NCI-H2081 (cell line): Measurements from ENCODE around the gene DNAH9.

ENCODE experiments used
- DNase-seq, 2 experiments: peaks; one replicate each; lab custom pipeline; 2025; lab: John Stamatoyannopoulos, UW

Gene DNAH9

DNA sequence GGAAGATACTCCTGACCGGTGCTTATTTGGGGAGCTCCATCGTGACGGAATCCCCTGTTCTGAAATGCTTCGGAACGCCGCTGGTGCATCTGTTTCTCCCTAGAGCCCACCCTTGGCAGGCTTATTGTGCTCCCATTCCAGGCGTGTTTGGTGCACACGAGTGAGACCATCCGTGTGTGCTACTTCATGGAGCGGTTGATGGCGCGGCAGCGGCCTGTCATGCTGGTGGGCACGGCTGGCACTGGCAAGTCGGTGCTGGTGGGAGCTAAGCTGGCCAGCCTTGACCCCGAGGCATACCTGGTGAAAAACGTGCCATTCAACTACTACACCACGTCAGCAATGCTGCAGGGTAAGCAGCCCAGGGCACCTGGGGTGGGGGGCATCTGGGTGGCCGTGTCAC is 170.7 kb downstream of the DNAH9 start:
- no peak for DNase-seq

DNA sequence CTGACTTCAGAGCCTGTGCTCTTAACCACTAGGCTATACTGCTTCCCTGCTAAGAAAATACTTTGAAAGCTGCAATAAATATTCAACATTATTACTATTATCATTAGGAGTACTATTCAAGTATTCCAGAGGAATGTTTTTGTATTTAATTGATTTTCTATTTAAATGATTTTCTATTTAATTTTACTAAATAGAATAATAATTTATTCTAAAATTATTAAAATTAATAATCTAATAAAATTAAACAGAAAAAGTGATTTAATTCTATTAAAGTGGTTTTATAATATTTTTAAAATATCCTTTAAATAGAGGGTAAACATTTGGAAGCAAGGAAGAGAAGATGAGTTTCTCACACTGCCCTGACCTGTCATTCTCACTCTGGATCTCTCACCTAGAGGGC is 173.8 kb downstream of the DNAH9 start:
- DNase-seq: no peak

DNA sequence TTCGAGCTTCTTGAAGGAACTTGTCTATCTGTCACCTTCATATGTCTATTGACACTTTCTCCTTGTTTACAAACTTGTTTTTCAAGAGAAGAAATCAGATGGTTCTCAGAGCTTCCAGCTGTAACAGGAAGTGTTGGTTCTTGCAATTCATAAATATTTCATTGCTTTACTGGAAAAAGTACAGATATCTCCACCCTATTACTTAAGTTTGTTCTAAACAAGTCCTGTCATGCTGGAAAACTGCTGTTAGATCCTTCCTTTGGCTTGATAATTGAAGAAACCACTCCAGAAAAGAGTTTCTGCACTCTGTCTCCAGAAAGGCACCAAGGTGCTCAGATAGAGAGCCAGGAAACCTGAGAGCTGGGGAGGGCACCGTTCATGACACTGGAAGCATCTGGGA is 181.6 kb downstream of the DNAH9 start:
- no peak for DNase-seq

DNA sequence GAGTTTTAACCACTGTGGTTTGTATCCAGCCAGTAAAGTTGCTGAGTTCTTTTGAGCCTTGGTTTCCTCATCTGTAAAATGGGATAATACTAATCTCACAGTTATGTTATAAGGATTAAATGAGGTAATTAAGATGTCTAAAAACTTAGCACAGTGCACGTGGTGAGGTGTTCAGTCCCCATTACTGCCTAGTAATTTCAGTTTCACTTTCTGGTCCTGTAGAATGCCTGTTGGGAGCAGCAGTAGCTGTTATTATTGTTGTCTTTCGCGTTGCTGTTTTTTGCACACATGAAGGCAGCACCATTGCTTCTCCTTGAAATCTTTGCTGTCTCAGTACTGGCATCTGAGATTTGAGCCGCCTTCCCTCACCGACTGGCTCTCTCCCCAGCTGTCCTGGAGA is 182.4 kb downstream of the DNAH9 start:
- no peak for DNase-seq

DNA sequence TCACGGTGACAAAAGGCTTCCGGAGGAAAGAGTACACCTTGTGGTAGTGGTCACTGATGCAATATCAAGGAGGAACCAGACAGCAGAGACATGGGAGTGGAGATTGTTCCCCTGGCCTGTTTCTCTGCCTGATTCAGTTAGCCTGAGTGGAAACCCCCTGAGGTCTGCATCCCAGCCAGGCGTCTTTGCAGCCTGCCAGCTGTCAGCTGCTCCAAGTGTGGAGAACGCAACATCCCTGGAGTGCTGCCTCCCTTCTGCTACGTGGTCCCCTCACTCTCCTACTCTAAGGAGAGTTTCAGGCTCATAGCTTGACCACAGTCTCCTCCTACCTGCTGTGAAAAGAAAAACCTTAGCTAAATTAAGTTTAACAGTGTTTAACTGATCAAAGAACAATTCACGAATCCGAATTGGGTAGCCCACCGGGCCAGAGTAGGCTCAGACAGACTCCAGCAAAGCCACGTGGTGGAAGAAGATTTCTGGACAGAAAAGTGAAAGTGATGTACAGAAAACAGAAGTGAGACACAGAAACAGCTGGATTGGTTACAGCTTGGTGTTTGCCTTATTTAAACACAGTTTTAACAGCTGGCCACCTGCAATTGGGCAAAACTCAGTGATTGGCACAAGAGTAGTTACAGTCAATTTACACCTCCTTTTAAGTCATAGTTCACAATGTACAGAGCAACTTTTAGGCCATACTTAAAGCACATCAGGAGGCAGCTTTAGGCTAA is 188.6 kb downstream of the DNAH9 start:
- no peak for DNase-seq

DNA sequence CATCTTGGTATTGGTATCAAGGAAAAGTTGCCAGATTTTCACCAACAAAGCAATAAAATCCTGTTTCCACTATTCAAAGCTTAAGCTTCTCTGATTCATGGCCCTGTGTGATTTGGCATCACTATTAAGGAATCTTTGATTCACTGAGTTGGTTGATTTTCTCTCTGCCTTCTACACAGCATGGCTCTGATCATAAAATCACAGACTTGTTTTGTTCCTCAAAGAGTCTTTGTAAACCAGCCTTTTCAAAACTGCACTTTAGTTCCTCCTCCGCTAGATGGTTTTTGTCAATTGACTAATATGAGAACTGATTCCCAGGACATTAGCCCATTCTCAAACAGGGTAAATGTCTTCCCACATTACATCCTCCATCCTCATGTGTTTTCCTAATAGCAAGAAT is 197.6 kb downstream of the DNAH9 start:
- no peak for DNase-seq

DNA sequence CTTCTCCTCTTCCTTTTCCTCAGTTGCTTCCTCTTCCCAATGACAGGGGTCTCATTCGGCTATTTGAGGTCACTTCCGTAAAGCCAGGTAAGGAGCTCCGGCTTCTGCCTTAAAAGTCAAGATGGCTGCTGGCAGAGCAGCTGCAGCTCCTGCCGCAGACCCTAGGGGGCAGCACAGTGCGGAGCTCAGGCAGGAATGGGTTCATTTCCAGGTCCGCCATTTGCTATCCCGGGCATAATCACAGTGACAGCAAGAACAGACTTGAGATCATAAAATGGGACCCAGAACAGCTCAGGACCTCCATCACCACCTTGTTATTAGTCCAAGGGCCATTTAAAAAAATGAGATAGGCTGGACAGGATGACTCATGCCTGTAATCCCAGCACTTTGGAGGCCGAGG is 199.5 kb downstream of the DNAH9 start:
- DNase-seq: no peak

DNA sequence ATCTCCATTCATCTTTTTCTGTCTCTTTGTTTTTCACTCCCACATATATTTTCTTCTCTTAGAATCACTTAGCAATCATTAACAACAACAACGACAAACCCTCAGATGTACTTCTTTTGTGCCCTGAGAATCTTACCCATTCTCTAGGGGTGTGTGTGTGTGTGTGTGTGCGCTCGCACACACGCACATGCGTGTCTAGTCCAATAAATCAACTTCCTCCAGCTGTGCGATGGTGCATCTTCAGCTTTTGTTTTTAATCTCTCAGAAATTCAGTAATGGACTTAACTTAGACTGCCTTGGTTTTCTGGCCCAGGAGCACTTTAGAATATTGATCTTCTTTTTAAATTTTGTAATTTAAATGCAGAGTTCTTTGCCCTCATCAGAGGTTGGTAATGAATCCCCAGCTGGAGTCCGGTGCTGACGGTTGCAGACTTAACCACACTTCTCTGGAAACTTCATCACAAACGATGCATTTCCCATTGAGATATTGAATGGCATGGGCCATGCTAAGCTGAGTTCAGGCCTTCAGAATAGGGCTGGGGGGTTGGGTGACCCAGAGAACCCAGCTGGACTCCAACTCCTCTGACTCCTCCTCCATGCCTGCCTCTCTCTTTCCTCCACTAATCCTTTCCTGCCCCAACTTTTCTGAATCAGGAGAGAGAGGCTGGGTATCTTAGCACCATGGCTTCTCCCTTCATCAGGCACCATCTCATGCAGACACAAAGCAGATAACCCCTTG is 205.1 kb downstream of the DNAH9 start:
- no peak for DNase-seq

DNA sequence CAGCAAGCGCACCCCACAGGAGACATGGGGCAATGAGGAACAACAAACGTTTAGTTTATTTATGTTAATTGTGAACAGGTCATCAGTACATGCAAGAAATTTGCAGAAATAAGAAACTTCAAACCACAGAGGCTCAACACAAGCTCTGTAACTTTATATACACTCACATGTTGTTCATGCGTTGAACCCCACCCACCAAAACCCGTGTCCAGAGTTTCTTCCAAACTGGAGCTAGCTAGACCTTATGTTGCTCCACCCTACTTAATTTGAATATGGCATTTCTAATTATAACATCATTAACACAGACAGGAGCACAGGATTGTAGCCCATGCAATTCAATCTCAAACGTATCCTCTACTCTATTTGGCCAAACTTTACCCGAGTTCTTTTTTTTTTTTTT is 206.9 kb downstream of the DNAH9 start:
- no peak for DNase-seq

DNA sequence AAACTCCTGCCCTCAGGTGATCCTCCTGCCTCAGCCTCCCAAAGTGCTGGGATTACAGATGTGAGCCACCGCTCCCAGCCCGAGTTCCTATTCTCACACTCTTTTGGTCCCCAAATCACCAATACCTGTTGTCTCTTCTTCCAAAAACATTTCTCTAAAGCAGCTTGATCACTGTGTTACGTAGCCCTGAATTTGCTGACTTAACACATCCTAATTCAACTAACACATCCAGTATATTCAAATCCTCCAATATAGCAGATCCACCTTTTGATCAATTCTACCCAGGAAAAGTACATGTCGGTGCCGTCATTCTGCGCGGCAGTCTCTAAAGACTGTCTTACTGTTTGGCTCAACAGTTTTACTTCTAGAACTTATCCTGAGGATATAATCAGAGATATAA is 207.7 kb downstream of the DNAH9 start:
- no peak for DNase-seq

DNA sequence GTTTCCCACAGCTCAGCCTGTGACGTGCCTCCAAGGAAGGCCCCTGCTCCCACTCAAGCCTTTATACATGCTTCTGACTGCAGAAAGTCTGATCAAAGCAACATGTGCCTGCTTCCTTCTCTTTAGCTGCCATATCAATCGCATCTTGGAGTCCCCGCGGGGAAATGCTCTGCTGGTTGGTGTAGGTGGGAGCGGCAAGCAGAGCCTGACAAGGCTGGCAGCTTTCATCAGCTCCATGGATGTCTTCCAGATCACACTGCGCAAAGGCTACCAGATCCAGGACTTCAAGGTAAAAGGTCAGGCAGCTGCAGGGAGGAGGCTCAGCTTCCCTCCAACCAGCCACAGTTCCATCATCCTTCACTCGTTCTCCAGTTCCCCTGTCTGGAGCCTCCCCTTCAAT is 209.3 kb downstream of the DNAH9 start:
- DNase-seq: no peak

DNA sequence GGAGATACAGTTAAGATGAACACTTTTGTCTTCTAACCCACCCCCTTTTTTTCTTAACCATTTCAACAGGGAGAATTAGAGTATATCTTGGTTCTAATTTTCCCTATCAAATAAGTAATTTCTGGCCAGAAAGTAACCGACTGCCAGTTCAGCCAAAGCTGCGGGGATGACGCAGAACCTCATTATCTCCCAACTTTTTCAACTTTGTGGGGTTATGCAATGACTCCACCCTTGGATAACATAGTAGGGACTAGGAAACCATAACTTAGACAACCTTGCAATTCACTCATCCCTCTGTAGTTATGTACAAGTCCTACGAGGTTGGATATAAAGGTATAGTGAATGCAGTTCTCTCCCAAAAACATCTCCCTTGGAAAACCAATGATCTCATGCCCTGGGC is 215.0 kb downstream of the DNAH9 start:
- DNase-seq: no peak

DNA sequence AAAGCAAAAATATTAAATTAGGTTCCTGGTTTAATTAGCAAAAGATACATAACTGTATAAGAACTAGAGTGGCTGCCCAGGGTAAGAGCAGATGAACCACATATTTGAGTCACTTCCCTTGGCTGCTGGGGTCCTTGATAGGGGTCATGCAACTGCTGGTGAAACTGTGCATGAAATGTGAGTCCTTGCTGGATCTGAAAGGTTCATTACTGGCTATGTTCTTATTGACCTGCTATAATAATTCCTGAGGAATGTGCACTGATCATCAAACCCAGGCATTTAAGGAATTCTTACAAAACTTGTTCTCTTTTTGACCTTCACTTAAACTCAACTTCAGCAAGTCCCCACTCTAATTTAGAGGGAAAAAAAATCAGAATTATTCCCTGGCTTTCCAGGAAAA is 215.6 kb downstream of the DNAH9 start:
- no peak for DNase-seq

DNA sequence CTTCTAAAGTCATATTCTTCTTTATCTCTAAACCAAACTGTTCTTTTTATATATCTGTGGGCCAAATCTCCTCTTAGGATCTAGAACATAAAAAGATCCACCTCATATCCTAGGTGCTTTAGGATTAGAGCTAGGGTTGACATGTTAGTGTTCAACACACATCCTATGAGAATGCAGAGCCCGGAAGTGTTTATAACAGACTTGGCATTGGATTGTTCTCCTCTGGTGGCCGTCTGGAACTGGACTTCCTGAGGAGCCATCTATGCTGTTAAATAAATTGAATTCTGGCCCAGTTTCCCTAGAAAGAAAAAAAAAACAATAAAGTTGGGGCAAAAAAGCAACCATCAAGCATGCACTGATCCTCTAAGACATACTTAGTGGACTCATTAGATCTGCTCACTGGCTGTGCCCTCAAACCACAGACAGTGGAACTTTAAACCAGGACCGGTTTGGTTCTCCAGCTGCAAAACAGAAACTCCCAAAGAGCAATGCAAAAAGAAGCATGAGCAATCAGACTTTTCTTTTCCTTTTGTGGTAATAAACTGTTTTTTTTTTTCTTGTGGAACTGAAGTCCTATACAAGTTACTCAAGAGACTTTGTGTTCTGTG is 216.5 kb downstream of the DNAH9 start:
- no peak for DNase-seq

DNA sequence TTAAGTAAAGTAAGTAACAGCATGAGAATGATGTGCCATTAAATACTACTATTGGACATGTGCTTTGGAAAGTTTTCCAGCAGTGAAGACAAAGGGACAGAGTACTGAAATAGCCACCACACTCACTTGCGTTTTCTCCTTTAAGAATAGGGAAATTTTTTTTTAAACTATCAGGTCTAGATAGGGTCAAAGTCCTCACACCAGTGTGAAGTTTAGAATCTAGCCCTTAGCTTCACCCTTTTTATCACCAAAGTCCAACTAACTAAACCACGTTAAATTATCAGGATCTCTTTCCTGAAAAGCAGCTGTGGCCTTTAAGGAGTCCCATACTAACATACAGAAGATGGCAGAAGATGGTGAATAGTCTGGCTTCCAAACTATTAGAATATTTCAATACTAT is 218.1 kb downstream of the DNAH9 start:
- DNase-seq: no peak

DNA sequence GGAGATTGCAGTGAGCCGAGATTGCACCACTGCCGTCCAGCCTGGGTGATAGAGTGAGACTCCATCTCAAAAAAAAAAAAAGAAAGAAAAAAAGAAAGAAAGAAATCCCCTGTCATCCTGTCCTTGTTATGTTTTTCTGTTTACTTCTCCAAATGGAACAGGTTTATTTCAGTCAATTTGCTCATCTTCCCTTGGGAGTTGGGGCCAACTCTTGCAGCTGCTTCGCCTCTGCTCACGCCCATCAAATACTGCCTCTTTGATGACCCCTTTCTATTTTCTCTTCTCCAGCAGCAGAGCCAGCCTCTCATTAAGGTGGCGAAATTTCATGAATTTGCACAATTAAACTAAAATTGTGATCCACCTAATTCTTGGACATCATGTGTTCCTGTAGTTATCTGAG is 225.6 kb downstream of the DNAH9 start:
- no peak for DNase-seq

DNA sequence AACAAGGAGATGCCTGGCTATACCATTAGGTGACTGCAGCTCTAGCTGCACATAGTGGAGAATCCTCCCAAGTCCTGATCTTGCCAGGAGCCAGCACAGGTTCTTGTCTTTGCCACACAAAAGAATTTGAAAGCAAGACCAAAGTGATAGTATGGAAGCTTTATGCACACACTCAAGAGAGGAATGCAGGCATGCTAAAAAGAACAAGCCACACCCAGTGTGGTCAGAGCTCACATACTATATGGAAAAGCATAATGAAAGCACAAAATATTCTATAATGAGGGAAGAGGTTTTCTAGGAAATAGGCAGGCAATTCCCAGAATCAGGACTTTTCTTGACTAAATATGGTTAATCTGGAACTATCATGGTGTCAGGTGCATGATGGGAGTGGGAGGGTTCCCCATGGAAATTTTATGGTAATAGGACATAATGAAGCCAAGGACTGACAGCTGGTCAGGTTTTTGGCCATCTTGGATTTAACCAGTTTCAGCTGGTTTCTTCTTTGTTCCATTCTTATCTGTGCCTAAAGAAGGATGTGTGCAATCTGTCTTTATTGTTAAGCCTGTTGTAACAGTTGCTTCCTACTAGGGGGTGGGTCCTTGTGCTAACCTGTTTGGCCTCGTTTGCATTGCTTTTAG is 227.4 kb downstream of the DNAH9 start:
- no peak for DNase-seq

DNA sequence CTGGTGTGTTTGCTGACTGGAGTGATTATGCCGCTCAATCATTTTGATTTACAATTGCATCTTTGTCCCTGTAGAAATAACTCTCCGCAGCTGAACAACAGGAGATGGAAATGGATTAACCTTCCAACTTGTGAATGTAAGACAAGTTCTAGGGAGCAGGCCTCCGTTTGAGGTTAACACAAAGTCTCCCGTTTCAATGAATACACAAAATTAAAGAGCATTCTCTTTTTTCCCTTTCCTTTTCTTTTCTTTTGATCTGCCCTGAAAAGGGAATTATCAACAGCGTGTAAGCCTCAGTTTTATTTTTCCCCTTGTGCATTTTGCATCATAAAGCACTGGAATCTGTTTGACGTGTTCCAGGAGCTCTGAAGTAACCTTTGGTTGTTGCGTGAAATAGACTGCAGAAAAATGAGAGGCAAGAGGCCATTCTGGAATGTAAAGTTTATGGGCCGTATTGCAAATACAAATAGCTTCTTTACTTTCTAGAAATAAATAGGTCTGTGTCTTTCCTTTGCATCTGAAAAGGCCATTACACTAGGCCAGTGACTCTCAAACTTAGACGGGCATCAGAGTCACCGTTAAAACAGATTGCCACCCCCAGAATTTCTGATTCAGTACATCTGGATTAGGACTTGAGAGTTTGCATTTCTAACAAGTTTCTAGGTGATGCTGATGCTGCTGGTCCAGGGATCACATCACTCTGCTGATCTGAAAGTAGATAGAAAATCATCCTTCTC is 234.3 kb downstream of the DNAH9 start:
- no peak for DNase-seq

DNA sequence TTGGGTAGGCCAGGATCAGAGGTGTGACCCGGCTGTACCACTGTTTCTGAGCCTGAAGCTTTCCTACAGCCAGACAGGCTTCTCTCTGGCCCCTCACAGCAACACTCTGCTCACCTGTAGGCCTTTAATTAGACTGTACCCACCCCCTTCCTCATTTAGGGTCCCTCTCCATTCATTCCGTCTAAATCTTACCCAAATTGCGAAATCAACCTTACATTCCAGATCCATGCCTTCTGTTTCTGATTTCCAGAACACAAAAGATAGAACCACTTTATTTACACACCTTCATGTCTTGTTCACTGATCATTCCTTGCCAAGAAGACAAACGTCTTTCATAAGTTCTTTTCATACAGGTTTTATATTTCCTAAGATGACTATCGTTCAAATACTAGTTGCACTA is 238.2 kb downstream of the DNAH9 start:
- DNase-seq: no peak

DNA sequence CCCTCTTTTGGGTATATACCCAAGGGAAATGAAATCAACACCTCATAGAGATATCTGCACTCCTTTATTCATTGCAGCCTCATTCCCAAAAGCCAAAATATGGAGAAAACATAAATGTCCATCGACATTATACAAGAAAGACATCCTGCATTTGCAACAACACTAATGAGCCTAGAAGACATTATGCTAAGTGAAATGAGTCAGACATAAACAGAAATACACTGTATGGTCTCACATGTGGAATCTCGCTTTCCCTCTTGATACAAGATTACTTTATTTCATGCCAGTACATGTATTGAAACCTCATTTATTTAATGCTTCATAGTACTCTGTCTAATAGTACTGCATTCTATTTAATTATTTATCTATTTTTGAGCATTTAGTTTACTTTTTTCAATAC is 241.8 kb downstream of the DNAH9 start:
- no peak for DNase-seq

DNA sequence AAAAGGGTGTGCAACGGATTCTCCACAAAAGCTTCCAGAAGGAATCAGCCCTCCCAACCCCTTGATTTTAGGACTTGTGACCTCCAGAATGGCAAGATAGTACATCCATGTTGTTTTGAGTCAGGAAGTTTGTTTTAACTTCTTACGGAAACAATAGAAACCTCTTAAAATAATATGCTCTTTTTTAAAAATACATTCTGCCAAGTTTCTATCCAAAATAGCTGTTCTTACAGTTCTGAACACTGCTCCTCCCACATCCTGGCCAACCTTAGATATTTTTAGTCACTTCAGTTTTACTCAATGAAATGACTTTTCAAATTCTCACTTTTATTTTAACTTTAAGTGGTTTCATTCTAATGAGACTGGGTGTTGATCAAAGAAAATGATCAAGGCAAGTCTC is 242.6 kb downstream of the DNAH9 start:
- no peak for DNase-seq

DNA sequence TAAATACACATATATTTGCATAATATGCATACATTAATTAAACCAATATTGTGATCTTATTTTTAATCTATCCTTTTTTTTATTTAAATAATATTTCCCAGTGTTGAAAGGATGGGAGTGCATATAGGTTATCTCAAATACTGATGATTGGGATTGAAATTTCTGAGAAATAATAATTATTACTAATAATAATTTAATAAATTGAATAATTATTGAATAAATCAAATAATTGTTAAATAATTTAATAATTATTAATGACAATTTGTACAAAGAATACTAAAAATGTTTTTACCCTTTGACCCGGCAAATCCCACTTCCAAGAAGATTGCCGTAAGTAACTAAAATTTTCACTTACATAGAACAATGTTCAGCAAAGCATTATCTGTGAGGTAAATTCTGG is 250.1 kb downstream of the DNAH9 start:
- DNase-seq: no peak
